GM12892 (cell line): ENCODE data around the gene POLR3A.

Source experiments
- POLR2A ChIP-seq: IDR thresholded peaks from 2 replicates; pipeline ENCODE4 v1.6.1; 2011; ENCODE audit warnings: low read depth, low read length, control low read depth
- POLR2AphosphoS5 ChIP-seq: IDR thresholded peaks from 2 replicates; pipeline ENCODE4 v1.6.1; 2011; ENCODE audit warnings: low read depth, low read length, control low read depth
- TAF1 ChIP-seq: IDR thresholded peaks from 2 replicates; pipeline ENCODE4 v1.6.1; 2011; ENCODE audit warnings: low read depth, mild to moderate bottlenecking, control low read depth, low read length, borderline replicate concordance

DNA sequence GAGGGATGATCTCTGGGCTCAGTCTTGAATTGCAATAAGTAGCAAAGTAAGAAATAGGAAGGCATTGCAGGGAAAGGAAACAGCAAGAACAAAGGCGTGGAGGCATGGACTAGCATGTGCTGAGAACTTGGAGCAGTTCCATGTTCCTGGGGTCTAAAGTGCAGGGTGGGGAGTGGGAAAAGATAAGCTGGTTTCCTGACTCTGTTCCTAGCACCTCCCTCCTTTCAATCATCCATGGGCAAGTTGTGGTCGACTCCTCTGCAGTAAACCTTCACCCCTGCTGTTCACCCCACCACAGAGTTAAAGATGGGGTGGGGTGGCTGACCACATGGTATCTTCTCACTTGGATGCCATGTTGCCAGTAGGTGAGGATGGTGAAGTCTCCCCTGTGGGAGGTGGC, 33.9 kb upstream of the POLR3A start:
- TF ChIP-seq POLR2AphosphoS5 (no peak), POLR2A (no peak), TAF1 (no peak)
